ENCODE data around the gene BMPR1A.
"Not testable (repeated sequence)": the region's sequence is repeated elsewhere in the genome, so short reads cannot be mapped to it uniquely, and the experiment has no call there.

The BMPR1A gene

DNA sequence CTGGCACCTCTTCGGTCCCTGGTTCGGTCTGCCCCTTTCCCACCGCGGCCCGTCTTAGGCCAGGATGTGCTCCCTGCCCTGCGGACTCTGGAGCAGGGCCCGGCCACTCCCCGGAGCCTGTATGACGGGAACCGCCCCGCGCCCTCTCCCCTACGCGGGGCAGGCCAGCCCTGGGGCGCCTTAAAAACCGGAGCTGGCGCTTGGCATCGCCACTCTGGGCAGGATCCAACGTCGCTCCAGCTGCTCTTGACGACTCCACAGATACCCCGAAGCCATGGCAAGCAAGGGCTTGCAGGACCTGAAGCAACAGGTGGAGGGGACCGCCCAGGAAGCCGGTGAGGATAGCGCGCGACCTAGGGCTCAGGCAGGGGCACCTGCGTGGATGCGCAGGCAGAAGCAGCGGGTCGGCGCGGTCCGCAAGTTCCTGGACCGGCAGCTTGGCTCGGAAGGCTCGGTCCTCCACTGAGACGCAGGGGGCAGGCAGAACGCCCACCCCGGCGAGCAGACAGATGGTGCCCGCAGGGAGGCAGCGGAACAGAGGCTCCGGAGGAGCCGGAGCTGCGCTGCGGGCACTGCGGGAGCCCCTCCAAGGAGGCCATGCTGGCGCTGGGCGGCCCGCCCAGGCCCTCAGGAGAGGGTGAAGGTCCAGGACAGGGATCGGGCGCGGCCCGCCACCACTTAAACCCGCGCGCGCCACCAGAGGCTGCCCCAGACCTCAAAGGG is 212.0 kb downstream of the BMPR1A start, which contains the start of gene ADIRF:
TSS of gene ADIRF (plus strand) at position 212 of the 723 bp plus-strand sequence. CDS start at position 275, 63 bp downstream.
- DNase-seq (ENCODE audit: low read depth, low spot score), result no peak

DNA sequence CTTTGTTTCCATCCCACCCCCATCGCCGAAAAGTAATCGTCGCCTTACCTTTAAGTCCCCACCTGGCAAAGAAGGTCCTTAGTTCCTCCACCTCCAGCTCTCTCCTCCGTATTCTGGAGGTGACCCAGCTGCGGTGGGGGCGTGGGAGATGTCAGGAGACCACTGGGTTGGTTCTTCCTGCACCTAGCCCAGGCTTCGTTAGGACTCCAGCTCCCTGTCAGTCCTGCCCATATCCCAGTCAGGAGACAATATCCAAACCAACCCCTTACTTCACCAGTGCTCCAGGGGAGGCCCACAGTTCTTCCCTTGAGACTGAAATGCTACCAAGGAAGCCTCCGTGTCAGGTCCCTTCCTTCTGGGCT is 212.6 kb downstream of the BMPR1A start:
- DNase-seq (ENCODE audit: low read depth, low spot score), result no peak

DNA sequence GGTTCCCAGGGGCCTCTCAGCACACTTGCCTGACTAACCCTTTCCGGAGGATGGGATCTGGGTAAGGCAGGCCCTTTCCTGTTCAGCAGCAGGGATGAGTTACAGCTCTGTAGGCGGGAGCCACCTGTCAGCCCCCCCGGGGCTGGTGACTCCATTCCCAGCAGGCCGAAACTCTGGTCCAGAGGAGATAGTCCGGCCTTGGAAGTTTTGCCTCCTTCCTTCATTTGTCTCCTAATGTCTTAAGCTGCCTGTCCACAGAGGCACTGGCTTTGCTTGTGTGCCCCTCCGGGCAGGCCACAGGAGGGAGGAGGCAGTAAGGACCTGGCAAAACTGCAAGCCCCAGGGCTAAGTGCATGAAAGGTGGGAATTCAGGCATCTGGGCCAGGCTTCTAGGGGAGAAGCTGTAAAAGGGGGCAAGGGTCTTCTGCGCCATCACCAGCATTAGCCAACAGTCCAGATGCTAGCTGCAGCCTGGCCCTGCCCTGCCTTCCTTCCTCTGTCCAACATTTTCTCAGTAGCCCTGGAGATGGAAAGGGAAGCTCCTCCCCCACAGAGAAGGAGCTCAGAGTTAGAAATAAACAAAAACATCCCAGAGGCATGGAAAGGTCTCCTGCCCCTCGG is 213.1 kb downstream of the BMPR1A start:
- DNase-seq (ENCODE audit: low read depth, low spot score), result no peak

DNA sequence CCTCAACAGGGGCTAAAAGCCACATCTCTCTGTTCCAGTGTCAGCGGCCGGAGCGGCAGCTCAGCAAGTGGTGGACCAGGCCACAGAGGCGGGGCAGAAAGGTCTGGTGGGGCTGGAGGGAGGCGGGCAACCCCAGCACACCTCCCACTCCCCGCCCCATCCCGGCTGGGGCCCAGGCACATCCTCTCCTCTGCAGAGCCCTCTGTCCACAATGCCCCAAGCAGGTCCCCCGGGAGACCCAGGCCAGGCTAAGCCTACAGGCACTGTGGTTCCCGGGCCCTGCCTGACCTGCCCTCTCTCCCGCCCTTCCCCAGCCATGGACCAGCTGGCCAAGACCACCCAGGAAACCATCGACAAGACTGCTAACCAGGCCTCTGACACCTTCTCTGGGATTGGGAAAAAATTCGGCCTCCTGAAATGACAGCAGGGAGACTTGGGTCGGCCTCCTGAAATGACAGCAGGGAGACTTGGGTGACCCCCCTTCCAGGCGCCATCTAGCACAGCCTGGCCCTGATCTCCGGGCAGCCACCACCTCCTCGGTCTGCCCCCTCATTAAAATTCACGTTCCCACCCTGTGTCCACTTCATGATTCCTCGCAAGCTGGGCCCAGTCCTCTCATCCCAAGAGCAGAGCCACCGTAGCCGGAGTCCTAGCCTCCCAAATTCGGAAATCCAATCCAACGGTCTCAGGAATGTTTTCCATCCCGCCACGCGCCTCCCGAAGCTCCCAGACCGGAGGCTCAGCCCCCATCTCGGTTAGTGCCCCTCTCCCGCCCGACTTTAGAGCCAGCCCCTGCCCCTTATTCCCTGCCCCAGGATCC is 214.0 kb downstream of the BMPR1A start:
- DNase-seq (ENCODE audit: low read depth, low spot score), result no peak

DNA sequence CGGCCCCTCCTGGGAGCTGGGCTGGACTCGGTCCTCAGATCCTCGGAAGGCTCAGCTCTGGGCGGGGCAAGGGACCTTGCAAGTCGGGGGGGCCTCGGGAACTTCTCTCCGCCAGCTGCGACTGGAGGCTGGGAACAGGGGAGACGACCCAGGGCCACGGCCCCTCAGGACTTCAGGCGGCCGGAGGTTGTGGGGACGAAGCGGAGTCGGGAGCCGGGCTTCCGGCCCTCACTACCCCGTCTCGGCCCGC is 214.5 kb downstream of the BMPR1A start:
- no peak for DNase-seq (ENCODE audit: low read depth, low spot score)

DNA sequence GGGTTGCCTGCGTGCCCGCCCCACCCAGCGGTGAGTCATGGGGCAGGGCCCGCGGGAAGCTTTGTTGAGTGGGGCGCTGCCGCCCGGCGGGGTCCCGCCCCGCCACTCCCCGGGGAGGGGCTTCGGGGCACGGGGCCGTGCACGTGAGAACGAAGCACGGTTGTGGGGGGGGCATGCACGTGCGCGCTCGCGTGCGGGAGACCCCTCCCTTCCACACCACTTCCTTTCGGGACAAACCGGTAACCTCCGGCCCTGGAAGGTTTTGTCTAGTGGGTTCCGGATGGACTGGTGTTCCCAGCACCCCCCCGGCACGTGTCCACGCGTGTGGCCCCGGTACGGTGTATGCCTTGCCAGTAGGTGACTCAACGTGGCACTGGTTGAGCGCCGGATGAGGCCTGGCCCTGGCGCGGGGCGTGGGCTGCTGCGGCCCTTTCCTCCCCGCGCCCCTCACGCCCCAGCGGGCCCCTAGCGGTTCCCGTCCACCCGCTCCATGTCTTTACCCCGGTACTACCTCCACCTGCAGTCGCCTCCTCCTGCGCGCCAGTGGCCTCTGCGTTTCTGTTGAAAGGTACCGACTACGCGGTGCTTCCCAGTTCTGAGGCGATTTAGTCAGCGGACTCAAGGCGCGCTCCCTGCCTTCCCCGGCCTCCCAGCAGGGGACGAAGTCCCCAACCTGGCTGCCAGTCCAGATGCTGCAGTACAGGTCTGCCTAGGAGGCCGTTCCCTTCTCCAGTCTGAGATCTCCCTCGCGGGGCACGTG is 215.0 kb downstream of the BMPR1A start:
- DNase-seq (ENCODE audit: low read depth, low spot score), result no peak

DNA sequence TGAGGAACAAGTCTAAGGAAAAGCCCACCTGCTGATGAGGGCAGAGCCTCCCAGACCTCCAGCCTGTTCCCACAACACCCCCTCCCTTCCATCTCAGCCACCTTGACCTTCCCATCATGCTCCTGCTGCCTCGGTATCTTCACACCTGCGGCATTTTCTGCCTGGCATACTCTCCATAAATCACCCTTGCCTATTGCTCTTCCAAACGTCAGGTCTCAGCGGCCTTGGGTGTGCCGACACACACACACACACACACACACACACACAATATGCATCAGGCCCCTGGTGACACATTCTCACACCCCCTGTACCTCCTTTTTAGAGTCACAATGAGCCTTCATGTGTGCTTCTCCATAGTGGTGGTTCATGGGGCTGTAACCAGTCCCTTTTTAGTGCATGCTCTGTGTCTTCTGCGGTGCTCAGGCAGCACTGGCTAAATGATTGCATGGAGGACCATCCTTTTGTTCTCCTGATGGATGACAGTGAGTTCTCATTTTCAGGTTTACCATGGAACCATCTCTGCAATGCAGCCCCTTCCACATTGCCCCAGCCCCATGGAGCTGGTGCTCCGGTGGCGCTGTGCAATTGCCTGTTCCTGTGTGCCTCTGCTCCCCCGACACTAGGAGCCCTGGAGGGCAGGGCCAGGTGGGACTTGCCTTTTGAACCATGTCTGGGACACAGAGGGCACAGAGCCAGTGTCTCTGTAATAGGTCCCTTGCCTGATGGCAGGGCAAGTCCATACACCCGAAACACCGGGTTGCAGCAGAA is 216.4 kb downstream of the BMPR1A start:
- DNase-seq (ENCODE audit: low read depth, low spot score), result no peak

DNA sequence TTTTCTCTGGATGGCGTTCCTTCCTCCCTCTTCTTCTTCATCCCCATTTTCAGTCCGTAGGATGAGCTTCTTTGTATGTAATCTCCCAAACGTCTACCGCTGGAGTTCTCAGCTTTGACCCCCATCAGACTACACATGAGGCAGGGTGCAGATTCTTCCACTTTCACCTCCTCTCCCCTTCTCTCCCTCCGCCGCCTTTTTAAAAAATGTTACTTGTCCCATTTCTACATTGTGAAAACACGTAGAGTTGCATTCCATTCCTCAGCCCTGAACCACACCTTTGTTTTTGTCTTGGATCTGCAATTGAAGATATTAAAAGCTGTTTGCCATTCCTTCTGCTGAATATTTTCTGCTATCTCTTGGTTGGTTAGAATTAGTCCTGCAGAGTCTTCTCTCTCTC is 218.1 kb downstream of the BMPR1A start:
- no peak for DNase-seq (ENCODE audit: low read depth, low spot score)

DNA sequence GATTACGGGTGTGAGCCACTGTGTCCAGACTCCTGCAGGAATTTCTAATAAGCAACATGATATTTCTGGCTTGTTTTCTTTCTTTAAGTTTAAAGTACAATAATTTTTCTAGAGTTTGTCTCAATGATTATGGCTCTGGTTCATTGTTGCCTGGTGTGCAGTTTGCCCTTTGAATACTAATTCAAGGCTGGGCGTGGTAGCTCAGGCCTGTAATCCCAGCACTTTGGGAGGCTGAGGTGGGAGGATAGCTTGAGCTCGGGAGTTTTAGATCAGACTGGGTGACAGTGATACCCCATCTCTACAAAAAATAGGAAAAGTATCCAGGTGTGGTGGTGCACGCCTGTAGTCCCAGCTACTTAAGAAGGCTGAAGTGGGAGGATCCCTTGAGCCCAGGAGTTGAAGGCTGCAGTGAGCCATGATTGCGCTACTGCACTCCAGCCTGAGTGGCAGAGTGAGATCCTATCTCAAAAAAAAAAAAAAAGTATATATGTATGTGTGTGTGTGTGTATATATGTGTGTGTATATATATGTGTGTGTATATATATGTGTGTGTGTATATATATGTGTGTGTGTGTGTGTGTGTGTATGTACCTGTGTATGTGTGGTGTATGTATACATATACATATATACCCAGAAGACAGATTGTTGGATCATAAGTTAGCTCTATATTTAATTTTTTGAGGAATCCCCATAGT is 220.1 kb downstream of the BMPR1A start:
- no peak for DNase-seq (ENCODE audit: low read depth, low spot score)

DNA sequence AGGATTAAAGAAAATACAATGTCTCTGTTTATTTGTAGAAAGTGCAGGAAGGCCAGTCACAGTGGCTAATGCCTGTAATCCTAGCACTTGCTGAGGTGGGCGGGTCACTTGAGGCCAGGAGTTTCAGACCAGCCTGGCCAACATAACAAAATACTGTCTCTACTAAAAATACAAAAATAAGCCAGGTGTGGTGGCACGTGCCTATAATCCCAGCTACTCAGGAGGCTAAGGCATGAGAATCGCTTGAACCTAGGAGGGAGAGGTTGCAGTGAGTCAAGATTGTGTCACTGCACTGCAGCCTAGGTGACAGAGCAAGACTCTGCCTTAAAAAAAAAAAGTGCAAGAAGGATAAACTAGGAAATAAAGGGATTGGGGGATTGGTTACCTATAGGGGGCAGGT is 222.0 kb downstream of the BMPR1A start:
- DNase-seq (ENCODE audit: low read depth, low spot score), result not testable (repeated sequence)

DNA sequence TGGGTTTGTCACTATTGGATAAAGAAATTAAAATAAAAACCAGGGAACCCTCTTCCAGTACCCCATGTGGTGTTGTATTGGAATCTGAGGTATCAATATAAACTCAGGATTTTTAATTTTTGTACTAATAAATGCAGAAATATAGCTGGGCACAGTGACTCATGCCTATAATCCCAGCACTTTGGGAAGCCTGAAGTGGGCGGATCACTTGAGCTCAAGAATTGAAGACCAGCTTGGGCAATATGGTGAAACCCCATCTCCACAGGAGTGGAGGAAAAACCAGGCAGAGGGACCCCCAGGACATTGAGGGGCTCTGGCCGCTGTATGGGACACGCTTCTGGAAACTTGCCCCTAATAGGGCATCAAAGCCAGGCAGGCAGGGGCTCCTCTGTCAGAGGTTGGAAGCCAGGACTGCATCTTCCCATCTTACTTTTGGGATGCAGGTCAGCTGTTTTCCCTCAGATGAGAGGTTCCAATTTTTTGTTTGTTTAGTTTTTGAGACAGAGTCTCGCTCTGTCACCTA is 222.9 kb downstream of the BMPR1A start:
- no peak for DNase-seq (ENCODE audit: low read depth, low spot score)

DNA sequence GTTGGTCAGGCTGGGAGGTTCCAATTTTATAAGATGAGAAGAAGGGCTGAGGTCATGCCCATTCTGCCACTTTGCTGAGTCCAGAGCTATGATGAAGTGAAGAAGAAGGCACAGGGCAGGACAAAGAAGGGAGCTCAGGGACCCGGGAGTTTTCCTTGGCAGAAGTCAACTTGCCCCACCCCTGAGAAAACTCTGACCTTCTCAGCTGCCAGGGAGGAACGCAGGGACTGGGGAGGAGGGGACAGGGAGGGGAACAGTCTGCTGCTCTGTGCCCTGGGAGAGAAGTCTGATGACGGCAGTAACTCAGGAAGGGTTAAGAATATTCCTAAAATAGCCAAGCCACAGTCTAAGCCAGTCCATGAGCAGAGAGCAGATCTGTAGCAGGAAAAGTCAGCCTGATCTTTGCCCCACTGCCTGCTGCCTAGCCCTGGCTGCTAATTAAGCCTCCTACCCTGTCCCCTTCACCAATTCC is 223.6 kb downstream of the BMPR1A start:
- DNase-seq (ENCODE audit: low read depth, low spot score), result no peak

DNA sequence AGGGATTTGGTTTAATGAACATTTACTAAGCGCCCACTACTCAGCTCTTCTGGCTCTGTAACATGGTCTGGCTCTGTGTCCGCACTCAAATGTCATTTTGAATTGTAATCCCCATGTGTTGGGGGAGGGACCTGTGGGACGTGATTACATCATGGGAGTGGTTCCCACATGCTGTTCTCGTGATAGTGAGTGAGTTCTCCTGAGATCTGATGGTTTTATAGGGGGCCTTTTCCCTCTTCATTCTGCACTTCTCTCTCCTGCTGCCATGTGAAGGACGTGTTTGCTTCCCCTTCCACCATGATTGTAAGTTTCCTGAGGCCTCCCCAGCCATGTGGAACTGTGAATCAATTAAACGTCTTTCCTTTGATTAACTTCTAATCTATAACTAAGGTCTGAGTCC is 224.6 kb downstream of the BMPR1A start:
- DNase-seq (ENCODE audit: low read depth, low spot score), result not testable (repeated sequence)

DNA sequence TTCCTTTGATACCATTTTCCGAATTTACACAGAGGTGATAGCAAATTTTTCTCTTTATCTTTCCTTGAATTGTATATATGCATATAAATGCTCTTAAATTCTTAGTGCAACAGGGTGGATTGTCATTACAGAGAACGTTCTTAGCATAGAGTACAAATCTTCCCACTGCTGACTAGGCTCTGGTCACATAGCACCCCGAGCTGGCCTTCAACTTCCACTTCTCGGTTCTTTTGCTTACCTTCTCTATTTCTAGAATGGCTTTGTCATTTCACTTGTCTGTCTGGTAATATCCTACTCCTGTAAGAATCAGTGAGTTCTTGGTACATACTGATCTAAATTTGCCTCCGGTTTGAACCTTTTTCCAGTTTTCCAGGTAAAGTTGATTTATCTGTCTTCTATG is 225.3 kb downstream of the BMPR1A start:
- DNase-seq (ENCODE audit: low read depth, low spot score), result no peak

All from smooth muscle cell of the brain vasculature (primary cell).